Endothelial cell of umbilical vein (primary cell): Measurements from ENCODE around the gene ZGLP1.

Experiments used
- CTCF ChIP-seq, 2 donors: IDR thresholded peaks; 1 replicate in 1 of 2; 2 replicates in 1 of 2; pipeline ENCODE4 v1.5.1; 2011; ENCODE audit warnings: low read length in 2 of 2, mild to moderate bottlenecking in 2 of 2, moderate library complexity in 2 of 2, control low read depth in 1 of 2, inconsistent platforms in 1 of 2, low read depth in 1 of 2; ENCODE audit not compliant: insufficient read depth in 1 of 2; ENCODE audit errors: extremely low read depth in 1 of 2
- EZH2 ChIP-seq: IDR thresholded peaks from 2 replicates; pipeline ENCODE4 v1.6.1; 2012; ENCODE audit warnings: borderline replicate concordance, low read depth, mild to moderate bottlenecking, moderate library complexity, low read length, inconsistent platforms; ENCODE audit not compliant: severe bottlenecking
- FOS ChIP-seq: IDR thresholded peaks from 2 replicates; pipeline ENCODE4 v1.6.1; 2011; ENCODE audit warnings: mild to moderate bottlenecking, low read length, moderate library complexity, borderline replicate concordance; ENCODE audit not compliant: insufficient read depth
- JUN ChIP-seq: IDR thresholded peaks from 2 replicates; pipeline ENCODE4 v1.6.1; 2011; ENCODE audit warnings: borderline replicate concordance, low read depth; ENCODE audit not compliant: insufficient read length, insufficient read depth
- MAX ChIP-seq: IDR thresholded peaks from 2 replicates; pipeline ENCODE4 v1.6.1; 2011; ENCODE audit not compliant: insufficient read depth, insufficient read length
- POLR2A ChIP-seq: IDR thresholded peaks from 2 replicates; pipeline ENCODE4 v1.6.1; 2012; ENCODE audit warnings: low read depth, mild to moderate bottlenecking, control low read depth, low read length
- POLR2AphosphoS5 ChIP-seq: IDR thresholded peaks from 2 replicates; pipeline ENCODE4 v1.6.1; 2012; ENCODE audit warnings: low read depth, mild to moderate bottlenecking, control low read depth, low read length, moderate library complexity; ENCODE audit not compliant: insufficient read depth

GRCh38 chr19:10292206-10292788 is 17.3 kb downstream of the ZGLP1 start:
- TF ChIP-seq EZH2 (no peak), JUN (no peak), CTCF (IDR thresholded peaks at IDR 0.05; ENCODE audit: extremely low read depth in 1 of 2, insufficient read depth in 1 of 2, low read depth in 1 of 2, low read length in 2 of 2) (no peak), POLR2AphosphoS5 (no peak), POLR2A (no peak), MAX (no peak), FOS (no peak)
